Caco-2 (cell line): ENCODE results near the gene FARP1. TPM values are rescaled to one million over a fixed set of nuclear protein-coding genes. Genes with fewer than 3 reads are reported as not detected.

ENCODE experiments used
- BruUV-seq: library from RNA; stranded (reverse); fragments of 400-500 nt; replicated peaks from 2 replicates; lab custom pipeline; 2021; lab: Mats Ljungman, UMichigan
- CTCF ChIA-PET: fragments of 300-600 bp; sonication (Branson Sonifier 250); formaldehyde crosslinking; loops from one replicate; lab custom pipeline; 2022; ENCODE audit warnings: antibody characterized with exemption; lab: Charles Lee
- POLR2A ChIA-PET: fragments of 300-600 bp; sonication (Branson Sonifier 250); formaldehyde crosslinking; loops from one replicate; lab custom pipeline; 2022; ENCODE audit warnings: antibody characterized with exemption; lab: Charles Lee
- DNase-seq, 2 experiments: peaks; one replicate each; pipeline versions ENCODE4 v3.0.0 to v3.0.0-alpha.2; 2020 to 2022
- H3K27me3 ChIP-seq: replicated peaks from 2 replicates; pipeline ENCODE4 v1.6.0; 2011; ENCODE audit warnings: low read length; ENCODE audit not compliant: control insufficient read depth, insufficient read depth
- H3K36me3 ChIP-seq: 2 replicates; pipeline ENCODE4 v1.5.1; 2011; ENCODE audit warnings: low read length; ENCODE audit not compliant: control insufficient read depth, insufficient read depth
- H3K4me1 ChIP-seq: fragments of 250-450 bp; sonication (Bioruptor Pico); 2 replicates; pipeline ENCODE4 v1.5.1; 2020; ENCODE audit warnings: mild to moderate bottlenecking
- H3K4me3 ChIP-seq: 2 replicates; pipeline ENCODE4 v1.5.1; 2011; ENCODE audit warnings: low read depth, mild to moderate bottlenecking, control low read depth, low read length
- H3K9me3 ChIP-seq: fragments of 250-450 bp; sonication (Bioruptor Pico); 2 replicates; pipeline ENCODE4 v1.5.1; 2020; ENCODE audit warnings: mild to moderate bottlenecking, moderate library complexity
- H3K27ac Mint-ChIP-seq: one replicate; pipeline ENCODE4 v1.8.0; 2022; ENCODE audit warnings: mixed read lengths; ENCODE audit not compliant: unreplicated experiment
- H3K27me3 Mint-ChIP-seq: one replicate; pipeline ENCODE4 v1.8.0; 2022; ENCODE audit warnings: mixed read lengths; ENCODE audit not compliant: insufficient read depth, unreplicated experiment
- H3K36me3 Mint-ChIP-seq: one replicate; pipeline ENCODE4 v1.8.0; 2022; ENCODE audit warnings: mild to moderate bottlenecking, mixed read lengths; ENCODE audit not compliant: insufficient read depth, unreplicated experiment
- H3K4me1 Mint-ChIP-seq: one replicate; pipeline ENCODE4 v1.8.0; 2022; ENCODE audit warnings: low read depth, mixed read lengths; ENCODE audit not compliant: unreplicated experiment
- H3K4me3 Mint-ChIP-seq: one replicate; pipeline ENCODE4 v1.8.0; 2022; ENCODE audit warnings: mild to moderate bottlenecking, moderate library complexity, mixed read lengths; ENCODE audit not compliant: unreplicated experiment
- H3K9me3 Mint-ChIP-seq: one replicate; pipeline ENCODE4 v1.8.0; 2022; ENCODE audit warnings: mixed read lengths; ENCODE audit not compliant: unreplicated experiment
- CTCF ChIP-seq, 2 experiments: fragments of 200-600 bp in 1 of 2; IDR thresholded peaks; 1 replicate in 1 of 2; 2 replicates in 1 of 2; pipeline versions ENCODE4 v1.5.1 to v1.8.0; 2011 to 2022; ENCODE audit warnings: antibody characterized with exemption in 1 of 2, control low read depth in 1 of 2, inconsistent platforms in 1 of 2, low read depth in 1 of 2, low read length in 1 of 2, mild to moderate bottlenecking in 1 of 2, moderate library complexity in 1 of 2; ENCODE audit not compliant: insufficient read depth in 1 of 2, severe bottlenecking in 1 of 2, unreplicated experiment in 1 of 2
- intact Hi-C: fragments of 100-400 bp; cut with micrococcal nuclease; formaldehyde crosslinking; loops from one replicate; pipeline ENCODE4 v1.10.0; 2022; ENCODE audit not compliant: unreplicated experiment
- total RNA-seq: library from RNA; stranded (reverse); gene quantifications from 2 replicates; pipeline ENCODE4 v1.2.3, GENCODE V29; 2022

FARP1 gene
- total RNA-seq, 1 experiment from 2014 or later: 189 TPM

- H3K36me3 Mint-ChIP-seq: peaks cover 85% of the 10 kb centered on the region
- Histone ChIP-seq H3K4me1 (peaks cover 24% of the 10 kb centered on the region), H3K9me3 (no peaks in the 10 kb centered on the region), H3K27me3 (no peaks in the 10 kb centered on the region), H3K36me3 (0 out of 2 replicates have a peak, but pooled peaks cover 2% of the 10 kb centered on the region), H3K4me3 (no peak overlapping the region)
- no TSS peak for BruUV-seq
- H3K4me3 Mint-ChIP-seq: no peak overlapping the region
- H3K27me3 Mint-ChIP-seq: no peaks in the 10 kb centered on the region
- DNase-seq: peak in 1 of 2 experiments; percentile 32
- intact Hi-C loops: loop anchor here (10.0 kb wide), 1 partner anchor 389 kb away; no protein-coding TSS in a partner anchor
- H3K9me3 Mint-ChIP-seq: peaks cover 12% of the 10 kb centered on the region
- H3K4me1 Mint-ChIP-seq: peaks cover 20% of the 10 kb centered on the region
- CTCF ChIA-PET: no interaction called here
- POLR2A ChIA-PET: no interaction called here
- peak overlapping the region; percentile 27 for H3K27ac Mint-ChIP-seq
- TF ChIP-seq CTCF (IDR thresholded peaks at IDR 0.05; ENCODE audit: insufficient read depth in 1 of 2, low read depth in 1 of 2, low read length in 1 of 2, severe bottlenecking in 1 of 2, unreplicated experiment in 1 of 2): no peak
Observed at GRCh38 chr13:98413796-98414195, 270.9 kb downstream of the FARP1 start.

- Histone ChIP-seq H3K4me1 (peaks cover 24% of the 10 kb centered on the region), H3K4me3 (no peak overlapping the region), H3K27me3 (no peaks in the 10 kb centered on the region), H3K36me3 (0 out of 2 replicates have a peak, but pooled peaks cover 2% of the 10 kb centered on the region), H3K9me3 (no peaks in the 10 kb centered on the region)
- ChIA-PET POLR2A (interaction anchor here (0.7 kb wide), 1 partner anchor 258 kb away, joined by 3 read pairs; no protein-coding TSS in a partner anchor), CTCF (interaction anchor here (1.1 to 1.5 kb wide), 4 partner anchors 10 to 258 kb away, joined by 4 to 7 read pairs (median 4); no protein-coding TSS in a partner anchor)
- DNase-seq: peak in 1 of 2 experiments; percentile 32
- Mint-ChIP-seq H3K27ac (no peak overlapping the region), H3K9me3 (peaks cover 12% of the 10 kb centered on the region), H3K27me3 (no peaks in the 10 kb centered on the region), H3K4me3 (no peak overlapping the region), H3K4me1 (peaks cover 24% of the 10 kb centered on the region), H3K36me3 (peaks cover 88% of the 10 kb centered on the region)
- BruUV-seq: no TSS peak
- no peak for TF ChIP-seq CTCF (IDR thresholded peaks at IDR 0.05; ENCODE audit: insufficient read depth in 1 of 2, low read depth in 1 of 2, low read length in 1 of 2, severe bottlenecking in 1 of 2, unreplicated experiment in 1 of 2)
- intact Hi-C loops: loop anchor here (1.0 to 10.0 kb wide), 5 partner anchors 16 to 391 kb away; no protein-coding TSS in a partner anchor
Observed at GRCh38 chr13:98415326-98416070, 272.6 kb downstream of the FARP1 start.

GRCh38 chr13:98416408-98416807 lies 273.5 kb downstream of the FARP1 start:
- intact Hi-C loops: loop anchor here (1.0 to 10.0 kb wide), 5 partner anchors 15 to 392 kb away; no protein-coding TSS in a partner anchor
- Mint-ChIP-seq H3K36me3 (peaks cover 89% of the 10 kb centered on the region), H3K4me1 (peaks cover 24% of the 10 kb centered on the region), H3K4me3 (peak overlapping the region; percentile 57), H3K27ac (peak overlapping the region; percentile 87), H3K27me3 (no peaks in the 10 kb centered on the region), H3K9me3 (peaks cover 12% of the 10 kb centered on the region)
- no TSS peak for BruUV-seq
- POLR2A ChIA-PET: interaction anchor here (0.7 to 1.0 kb wide), 3 partner anchors 15 to 257 kb away, joined by 3 read pairs; no protein-coding TSS in a partner anchor
- TF ChIP-seq CTCF (IDR thresholded peaks at IDR 0.05; ENCODE audit: insufficient read depth in 1 of 2, low read depth in 1 of 2, low read length in 1 of 2, severe bottlenecking in 1 of 2, unreplicated experiment in 1 of 2): no peak
- H3K36me3 ChIP-seq: 0 out of 2 replicates have a peak, but pooled peaks cover 2% of the 10 kb centered on the region
- CTCF ChIA-PET: interaction anchor here (1.1 to 1.5 kb wide), 4 partner anchors 11 to 257 kb away, joined by 4 to 7 read pairs (median 4); no protein-coding TSS in a partner anchor
- peak; percentile 92 to 96 for DNase-seq
- no peaks in the 10 kb centered on the region for H3K9me3 ChIP-seq
- H3K27me3 ChIP-seq: no peaks in the 10 kb centered on the region
- H3K4me1 ChIP-seq: peaks cover 24% of the 10 kb centered on the region
- no peak overlapping the region for H3K4me3 ChIP-seq
